AML-193 (cell line): ENCODE measurements around the gene UBXN6.

Experiments used
- DNase-seq, 2 experiments: peaks; one replicate each; lab custom pipeline; 2025; lab: John Stamatoyannopoulos, UW

The UBXN6 gene

DNA sequence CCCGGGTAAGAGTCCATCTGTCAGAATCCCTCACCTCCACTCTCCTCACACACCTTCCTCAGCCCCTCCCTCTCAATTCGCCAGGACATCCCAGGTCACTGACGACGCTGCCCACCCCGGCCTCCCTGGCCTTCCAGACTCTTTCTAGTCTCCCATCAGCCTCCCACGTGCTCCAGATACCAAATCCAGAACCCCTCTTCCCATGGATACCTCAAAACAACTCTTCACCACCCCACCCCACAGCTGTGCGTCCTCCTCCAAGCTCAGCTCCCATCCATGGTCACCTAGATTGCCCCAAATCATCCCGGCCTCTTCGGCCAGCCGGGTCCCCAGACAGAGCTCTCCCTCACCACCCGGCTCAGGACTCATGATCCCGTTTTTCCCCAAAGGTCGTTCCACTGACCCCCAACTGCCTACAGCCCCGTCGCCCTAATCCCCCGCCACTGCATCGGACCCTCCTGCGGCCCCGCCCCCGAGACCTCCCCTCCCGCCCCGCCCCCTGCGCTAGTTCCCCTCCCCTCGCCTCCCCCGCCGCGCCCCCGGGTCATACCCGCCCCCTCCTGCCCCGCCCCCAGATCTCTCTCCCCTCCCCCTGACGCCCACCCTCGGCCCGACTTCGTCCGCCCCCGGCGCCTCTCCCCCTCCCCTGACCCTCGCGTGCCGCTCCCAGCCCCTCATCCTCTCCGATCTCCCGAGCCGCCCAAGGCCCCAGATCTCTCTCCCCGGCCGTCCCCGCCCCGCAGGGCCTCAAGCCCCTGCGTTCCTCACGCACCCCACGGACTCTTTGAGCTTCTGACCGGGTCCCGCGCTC is 546 bp downstream of the UBXN6 start:
- no peak for DNase-seq

DNA sequence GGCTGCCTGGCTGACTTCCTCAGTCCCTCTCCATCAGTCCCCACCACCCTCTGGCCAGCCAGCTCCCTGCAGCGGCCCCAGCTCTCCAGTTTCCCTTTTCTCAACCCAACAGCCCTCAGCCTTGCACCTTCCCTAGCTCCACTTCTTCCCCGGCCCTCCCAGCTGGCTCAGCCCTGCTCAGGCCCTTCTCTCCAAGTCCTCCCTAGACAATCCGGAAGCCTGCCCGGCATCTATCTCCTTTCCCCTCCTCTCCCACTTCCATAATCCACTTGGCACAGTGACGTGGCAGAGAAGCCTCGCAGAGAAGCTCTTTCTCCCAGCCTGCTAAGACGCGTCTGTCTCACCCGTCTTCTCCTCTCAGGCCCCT is 1.1 kb downstream of the UBXN6 start:
- peak; percentile 21 to 45 for DNase-seq

GRCh38 chr19:4455719-4456475 is 1.7 kb downstream of the UBXN6 start:
- DNase-seq, result no peak

DNA sequence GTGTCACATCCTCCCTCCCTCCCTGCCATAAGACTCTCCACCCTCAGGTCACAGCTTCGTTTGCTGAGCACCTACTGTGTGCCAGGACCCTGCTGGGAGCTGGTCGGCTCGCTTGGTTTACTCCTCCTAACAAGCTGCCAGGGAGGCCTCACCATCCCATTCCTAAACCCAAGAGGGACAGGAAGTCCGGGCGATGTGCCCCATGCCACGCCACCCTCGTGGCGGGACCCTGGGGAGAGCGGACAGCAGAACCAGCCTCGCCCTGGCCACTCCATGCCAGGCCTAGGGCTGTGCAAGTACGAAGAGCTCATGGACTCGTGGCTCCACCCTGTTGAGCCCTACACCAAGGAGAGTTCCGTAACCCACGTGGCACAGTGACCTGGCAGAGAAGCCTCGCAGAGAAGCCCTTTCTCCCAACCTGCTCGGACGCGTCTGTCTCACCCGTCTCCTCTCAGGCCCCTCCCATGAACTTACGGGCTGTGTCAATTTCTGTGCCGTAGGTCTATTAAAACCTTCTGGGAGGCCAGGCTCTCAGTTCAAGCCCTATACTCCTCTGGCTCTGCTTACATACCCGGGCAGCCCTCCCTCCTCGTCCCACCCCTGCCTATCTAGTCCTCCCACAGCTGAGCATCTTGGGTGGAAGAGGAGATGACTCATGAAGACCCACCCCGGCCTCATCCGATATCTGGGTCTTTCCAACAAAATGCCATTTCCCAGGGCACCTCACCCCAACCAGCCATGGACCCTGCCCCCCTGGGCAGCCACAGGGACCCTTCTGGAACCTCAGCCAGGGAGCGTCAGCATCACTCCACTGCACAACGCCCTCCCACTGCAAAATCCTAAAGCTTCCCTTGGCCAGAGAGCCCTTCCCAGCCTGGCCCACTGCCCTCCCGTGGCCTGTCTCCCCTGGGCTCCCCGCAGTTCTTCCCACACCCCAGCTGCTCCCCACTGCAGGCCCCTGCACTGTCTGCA is 2.6 kb downstream of the UBXN6 start:
- no peak for DNase-seq

DNA sequence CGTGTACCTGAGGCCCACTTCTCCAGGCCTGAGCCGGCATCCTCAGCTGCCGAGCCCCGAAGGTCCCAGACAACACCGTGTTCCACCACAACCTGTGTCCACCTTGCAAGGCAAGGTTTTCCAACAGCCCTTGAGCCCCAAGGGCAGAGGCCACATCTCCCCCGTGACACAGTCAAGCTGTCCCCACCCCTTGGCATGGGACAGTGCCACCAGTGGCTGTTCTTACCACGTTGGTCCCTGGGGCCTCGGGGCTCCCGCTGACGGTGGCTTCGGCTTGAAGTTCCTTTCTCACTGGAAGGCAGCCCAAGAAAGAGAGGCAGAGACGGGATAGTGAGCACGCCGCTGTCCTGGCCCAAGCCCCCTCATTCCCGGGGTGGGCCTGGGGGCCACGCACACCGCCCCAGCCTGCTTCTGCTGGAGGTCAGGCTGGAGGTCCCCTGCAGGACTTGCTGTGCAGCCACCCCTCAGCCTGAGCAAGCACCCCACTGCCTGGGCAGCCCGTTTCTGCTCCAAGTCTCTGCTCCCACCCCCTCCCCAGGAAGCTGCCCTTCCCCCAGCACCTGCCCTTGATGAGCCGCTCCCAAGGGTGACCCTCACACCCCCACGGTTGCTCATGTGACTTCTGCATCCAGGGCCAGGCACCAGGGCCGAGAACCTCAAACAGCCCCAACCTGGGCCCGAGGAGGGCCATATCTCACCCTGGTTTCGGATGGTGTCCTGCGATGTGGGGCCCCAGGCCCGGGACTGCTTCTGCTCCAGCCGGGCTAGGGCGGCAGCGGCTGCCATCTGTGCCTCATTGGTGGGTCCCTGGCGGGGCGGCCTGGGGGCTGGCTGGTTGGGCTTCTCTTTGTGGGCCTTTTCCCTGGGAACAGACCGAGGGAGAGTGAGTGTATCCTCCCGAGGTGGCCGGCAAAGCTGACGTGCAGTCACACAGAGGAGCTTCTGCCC is 4.1 kb downstream of the UBXN6 start:
- DNase-seq, result no peak

DNA sequence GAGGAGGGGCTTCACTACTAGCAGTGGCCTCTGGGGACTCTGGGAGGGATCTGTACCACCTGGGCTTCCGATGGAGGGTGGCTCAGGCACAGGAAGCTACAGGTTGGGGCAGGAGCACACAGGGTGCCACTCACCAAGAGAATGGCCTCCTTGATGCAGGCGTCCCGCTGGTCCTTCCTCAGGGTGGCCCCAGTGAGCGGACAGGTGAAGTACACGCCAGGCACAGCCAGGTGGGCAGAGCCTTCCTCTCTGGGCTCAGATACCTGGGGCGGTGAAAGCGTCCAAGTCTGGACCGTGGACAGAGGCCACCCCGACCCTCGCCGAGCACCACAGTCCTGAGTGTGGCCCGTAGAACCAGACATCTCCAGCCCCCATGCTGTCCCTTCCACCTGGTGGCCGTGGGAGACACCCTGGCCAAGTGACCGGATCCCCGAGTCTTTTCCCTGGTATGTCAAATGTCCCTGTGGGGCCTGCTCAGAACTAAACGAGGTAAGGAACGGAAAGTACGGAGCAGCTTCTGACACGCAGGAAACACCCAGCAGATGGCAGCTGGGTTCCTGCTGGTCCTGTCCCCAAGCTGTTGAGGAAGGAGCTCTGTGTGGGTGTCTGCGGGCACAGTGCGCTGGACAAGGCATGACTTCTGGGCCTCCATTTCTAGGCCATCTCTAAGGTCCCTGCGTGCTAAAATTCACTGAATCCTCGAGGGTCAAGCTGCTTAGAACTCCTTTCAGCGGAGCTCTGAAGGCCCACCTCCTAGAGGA is 5.2 kb downstream of the UBXN6 start:
- no peak for DNase-seq

GRCh38 chr19:4449639-4450028 is 8.0 kb downstream of the UBXN6 start:
- DNase-seq, result no peak

- DNase-seq, result no peak
These were observed 8.5 kb downstream of the UBXN6 start for GRCh38 chr19:4449022-4449638.

GRCh38 chr19:4448147-4448985 is 9.2 kb downstream of the UBXN6 start:
- no peak for DNase-seq

DNA sequence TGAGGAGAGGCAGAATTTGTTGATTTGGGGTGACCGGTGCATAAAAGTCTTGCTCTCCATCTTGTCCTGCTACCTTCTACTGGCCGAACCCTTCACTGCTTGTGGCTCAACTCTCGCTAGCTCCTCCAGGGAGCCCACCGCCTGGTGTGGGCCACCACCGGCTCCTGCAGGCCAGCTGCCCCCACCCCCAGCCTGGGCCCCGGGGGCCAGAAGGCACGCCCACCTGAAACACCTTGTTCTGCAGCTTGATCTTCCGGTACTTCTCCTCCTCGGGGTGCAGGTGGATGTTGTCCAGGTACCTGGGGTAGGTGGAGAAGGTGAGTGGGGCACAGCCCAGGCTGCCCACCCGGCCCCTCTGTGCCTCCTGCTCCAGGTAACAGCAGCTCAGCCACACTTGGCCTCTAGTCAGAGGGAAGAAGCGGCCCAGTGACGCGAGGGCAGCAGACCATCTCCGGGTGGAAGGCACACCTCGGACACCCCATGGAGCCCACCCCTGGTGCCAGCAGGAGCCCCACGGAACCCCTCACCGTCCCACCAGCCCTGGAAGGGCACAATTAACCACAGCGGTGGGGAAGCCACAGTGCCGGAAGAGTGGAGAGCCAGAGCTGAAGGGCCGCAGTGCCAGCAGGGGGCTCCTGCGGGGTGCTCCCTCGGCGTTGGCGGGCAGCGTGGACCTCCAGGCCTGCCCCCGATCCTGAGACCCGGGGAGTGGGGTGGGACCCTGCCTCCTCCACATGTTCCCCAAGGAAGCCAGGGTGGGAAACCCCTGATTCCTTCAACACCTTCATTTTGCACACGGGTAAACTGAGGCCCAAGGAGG is 10.1 kb downstream of the UBXN6 start:
- DNase-seq, result no peak

- no peak for DNase-seq
These were observed 10.8 kb downstream of the UBXN6 start for GRCh38 chr19:4446704-4447200.

DNA sequence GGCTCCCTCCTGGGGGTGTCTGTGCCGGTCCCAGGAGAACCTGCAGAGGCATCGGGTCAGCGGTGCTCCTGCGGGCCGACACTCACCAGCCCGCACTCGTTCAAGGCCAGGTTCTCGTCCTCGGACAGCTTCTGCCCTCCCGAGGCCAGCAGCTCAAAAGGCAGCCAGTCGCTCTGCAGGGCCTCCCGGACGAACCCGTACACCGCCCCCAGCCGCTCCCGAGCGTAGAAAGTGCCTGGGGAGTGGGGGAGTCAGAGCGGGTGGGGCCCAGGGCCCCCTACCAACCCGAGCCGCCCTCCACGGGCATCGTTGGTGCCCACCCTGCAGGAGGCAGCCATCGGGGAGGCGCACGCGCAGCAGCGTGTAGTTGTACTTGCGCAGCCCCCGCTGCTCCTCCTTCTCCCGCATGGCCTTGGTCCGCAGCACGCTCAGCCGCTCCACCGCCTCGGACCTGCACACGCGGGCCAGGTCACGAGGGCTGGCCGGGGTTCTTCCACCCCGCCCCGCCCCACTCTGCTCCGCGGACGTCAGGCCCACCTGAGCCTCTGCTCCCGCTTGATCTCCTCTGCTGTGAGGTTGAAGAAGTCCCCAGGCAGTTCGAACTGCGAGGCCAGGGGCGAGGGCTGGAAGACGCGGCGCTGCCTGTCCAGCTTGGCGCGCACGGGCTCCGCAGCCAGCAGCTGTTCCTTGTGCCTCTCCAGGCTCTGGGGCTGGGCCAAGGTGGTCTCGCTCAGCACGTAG is 11.5 kb downstream of the UBXN6 start:
- no peak for DNase-seq

GRCh38 chr19:4444765-4445741 is 12.5 kb downstream of the UBXN6 start:
- DNase-seq, result no peak

GRCh38 chr19:4443966-4444764 is 13.4 kb downstream of the UBXN6 start:
- no peak for DNase-seq

GRCh38 chr19:4443188-4443587 is 14.4 kb downstream of the UBXN6 start:
- no peak for DNase-seq
